Measurements from ENCODE around the gene ODAD4. TPM values are rescaled to one million over a fixed set of nuclear protein-coding genes. Genes with fewer than 3 reads are reported as not detected.

ODAD4 gene
- total and polyA plus RNA-seq, 4 donors: 0.07 to 1.0 (median 0.23) TPM

DNA sequence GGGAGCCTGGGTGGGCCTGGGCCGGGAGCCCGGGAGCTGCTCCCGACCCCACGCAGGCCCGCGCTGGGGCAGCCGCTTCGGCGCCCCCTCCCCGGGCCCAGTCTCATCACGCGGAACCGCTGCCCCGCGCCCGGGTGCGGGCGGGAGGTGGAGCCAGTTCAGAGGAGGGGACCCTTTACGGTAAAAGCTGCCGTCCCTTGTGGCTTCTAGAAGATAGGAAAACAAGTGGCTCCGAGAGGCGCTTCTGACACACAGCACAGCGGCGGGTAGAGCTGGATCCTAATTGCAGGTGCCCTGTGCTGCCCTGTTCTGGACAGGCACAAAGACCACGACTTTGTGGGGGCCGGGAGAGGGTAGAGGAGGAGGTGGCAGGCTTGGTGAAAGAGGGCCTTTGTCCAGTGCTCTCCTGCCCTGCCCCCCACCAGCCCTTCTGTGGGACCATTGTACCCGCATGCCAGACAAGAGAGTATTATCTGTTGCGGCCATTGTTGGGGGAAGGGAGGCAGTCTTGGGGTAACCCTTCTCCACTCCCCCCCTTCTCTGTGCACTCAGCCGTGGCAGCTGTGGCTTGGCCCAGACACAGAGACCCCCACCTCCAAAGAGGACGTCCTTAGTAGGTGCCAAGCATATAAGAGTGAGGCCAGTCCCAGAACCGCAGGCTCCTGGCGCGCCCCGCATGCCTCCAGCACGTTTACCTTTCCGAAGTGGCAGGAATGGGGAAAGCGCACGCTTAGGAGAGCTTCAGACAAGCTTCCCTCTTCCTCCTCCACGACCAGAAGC, 36.9 kb downstream of the ODAD4 start:
- H3K9me3 ChIP-seq (ENCODE audit: control insufficient read depth in 4 of 4, low read length in 3 of 4): no peaks in the 10 kb centered on the region
- peaks cover 0 to 40% (median 26%) of the 10 kb centered on the region in 4 donors for H3K4me1 ChIP-seq (ENCODE audit: control insufficient read depth in 4 of 4, insufficient read depth in 4 of 4, low read length in 3 of 4)
- H3K27me3 ChIP-seq (ENCODE audit: control insufficient read depth in 4 of 4, insufficient read depth in 4 of 4, low read length in 3 of 4): no peaks in the 10 kb centered on the region
- peaks cover 2 to 10% (median 8%) of the 10 kb centered on the region in 4 donors for H3K36me3 ChIP-seq (ENCODE audit: control insufficient read depth in 4 of 4, insufficient read depth in 3 of 4, low read depth in 1 of 4, low read length in 3 of 4)
- DNase-seq (ENCODE audit: low spot score): no peak
- peak overlapping the region; percentile 30 to 57 for H3K9ac ChIP-seq (ENCODE audit: low read depth in 1 of 2, low read length in 2 of 2)
- TF ChIP-seq, protein P1, sequence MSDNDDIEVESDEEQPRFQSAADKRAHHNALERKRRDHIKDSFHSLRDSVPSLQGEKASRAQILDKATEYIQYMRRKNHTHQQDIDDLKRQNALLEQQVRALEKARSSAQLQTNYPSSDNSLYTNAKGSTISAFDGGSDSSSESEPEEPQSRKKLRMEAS (IDR thresholded peaks at IDR 0.05): no peak
- no peak for TF ChIP-seq RXRA (IDR thresholded peaks at IDR 0.05)
- TF ChIP-seq EGR1 (IDR thresholded peaks at IDR 0.05; ENCODE audit: low read depth in 2 of 2): no peak
- no peak for TF ChIP-seq TAF1 (conservative IDR thresholded peaks at IDR 0.05)
- H3K27ac ChIP-seq (ENCODE audit: low read depth in 1 of 2, low read length in 2 of 2): peak overlapping the region; percentile 87 to 88
- WGBS: 24% methylated on average over 39 of the region's 39 CpGs
- peak overlapping the region; percentile 89 to 94 (median 91) for H3K4me3 ChIP-seq (ENCODE audit: low read depth in 1 of 3, low read length in 3 of 3)

DNA sequence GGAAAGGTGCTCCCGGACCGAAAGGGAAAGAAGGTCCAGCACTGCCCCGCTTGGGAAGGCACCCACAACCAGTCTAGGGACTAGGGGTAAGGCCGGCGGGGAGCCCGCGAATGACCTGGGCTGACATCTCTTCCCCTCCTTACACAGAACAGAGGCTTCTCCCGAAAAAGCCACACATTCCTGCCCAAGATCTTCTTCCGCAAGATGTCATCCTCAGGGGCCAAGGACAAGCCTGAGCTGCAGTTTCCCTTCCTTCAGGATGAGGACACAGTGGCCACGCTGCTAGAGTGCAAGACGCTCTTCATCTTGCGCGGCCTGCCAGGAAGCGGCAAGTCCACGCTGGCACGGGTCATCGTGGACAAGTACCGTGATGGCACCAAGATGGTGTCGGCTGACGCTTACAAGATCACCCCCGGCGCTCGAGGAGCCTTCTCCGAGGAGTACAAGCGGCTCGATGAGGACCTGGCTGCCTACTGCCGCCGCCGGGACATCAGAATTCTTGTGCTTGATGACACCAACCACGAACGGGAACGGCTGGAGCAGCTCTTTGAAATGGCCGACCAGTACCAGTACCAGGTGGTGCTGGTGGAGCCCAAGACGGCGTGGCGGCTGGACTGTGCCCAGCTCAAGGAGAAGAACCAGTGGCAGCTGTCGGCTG, 37.6 kb downstream of the ODAD4 start:
- TF ChIP-seq HNF4A (conservative IDR thresholded peaks at IDR 0.05) (no peak), HNF4G (IDR thresholded peaks at IDR 0.05) (no peak), EGR1 (IDR thresholded peaks at IDR 0.05; ENCODE audit: low read depth in 2 of 2) (no peak), NR2F2 (IDR thresholded peaks at IDR 0.05) (no peak), JUND (IDR thresholded peaks at IDR 0.05) (no peak), TAF1 (conservative IDR thresholded peaks at IDR 0.05) (no peak), RXRA (IDR thresholded peaks at IDR 0.05) (no peak)
- TF ChIP-seq, protein P2, sequence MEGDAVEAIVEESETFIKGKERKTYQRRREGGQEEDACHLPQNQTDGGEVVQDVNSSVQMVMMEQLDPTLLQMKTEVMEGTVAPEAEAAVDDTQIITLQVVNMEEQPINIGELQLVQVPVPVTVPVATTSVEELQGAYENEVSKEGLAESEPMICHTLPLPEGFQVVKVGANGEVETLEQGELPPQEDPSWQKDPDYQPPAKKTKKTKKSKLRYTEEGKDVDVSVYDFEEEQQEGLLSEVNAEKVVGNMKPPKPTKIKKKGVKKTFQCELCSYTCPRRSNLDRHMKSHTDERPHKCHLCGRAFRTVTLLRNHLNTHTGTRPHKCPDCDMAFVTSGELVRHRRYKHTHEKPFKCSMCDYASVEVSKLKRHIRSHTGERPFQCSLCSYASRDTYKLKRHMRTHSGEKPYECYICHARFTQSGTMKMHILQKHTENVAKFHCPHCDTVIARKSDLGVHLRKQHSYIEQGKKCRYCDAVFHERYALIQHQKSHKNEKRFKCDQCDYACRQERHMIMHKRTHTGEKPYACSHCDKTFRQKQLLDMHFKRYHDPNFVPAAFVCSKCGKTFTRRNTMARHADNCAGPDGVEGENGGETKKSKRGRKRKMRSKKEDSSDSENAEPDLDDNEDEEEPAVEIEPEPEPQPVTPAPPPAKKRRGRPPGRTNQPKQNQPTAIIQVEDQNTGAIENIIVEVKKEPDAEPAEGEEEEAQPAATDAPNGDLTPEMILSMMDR (IDR thresholded peaks at IDR 0.05; ENCODE audit: low read depth, low read length, missing input control): no peak
- TF ChIP-seq, protein P3, sequence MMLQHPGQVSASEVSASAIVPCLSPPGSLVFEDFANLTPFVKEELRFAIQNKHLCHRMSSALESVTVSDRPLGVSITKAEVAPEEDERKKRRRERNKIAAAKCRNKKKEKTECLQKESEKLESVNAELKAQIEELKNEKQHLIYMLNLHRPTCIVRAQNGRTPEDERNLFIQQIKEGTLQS (IDR thresholded peaks at IDR 0.05): no peak
- TF ChIP-seq, protein P1 (IDR thresholded peaks at IDR 0.05): no peak
- TF ChIP-seq, protein P4, sequence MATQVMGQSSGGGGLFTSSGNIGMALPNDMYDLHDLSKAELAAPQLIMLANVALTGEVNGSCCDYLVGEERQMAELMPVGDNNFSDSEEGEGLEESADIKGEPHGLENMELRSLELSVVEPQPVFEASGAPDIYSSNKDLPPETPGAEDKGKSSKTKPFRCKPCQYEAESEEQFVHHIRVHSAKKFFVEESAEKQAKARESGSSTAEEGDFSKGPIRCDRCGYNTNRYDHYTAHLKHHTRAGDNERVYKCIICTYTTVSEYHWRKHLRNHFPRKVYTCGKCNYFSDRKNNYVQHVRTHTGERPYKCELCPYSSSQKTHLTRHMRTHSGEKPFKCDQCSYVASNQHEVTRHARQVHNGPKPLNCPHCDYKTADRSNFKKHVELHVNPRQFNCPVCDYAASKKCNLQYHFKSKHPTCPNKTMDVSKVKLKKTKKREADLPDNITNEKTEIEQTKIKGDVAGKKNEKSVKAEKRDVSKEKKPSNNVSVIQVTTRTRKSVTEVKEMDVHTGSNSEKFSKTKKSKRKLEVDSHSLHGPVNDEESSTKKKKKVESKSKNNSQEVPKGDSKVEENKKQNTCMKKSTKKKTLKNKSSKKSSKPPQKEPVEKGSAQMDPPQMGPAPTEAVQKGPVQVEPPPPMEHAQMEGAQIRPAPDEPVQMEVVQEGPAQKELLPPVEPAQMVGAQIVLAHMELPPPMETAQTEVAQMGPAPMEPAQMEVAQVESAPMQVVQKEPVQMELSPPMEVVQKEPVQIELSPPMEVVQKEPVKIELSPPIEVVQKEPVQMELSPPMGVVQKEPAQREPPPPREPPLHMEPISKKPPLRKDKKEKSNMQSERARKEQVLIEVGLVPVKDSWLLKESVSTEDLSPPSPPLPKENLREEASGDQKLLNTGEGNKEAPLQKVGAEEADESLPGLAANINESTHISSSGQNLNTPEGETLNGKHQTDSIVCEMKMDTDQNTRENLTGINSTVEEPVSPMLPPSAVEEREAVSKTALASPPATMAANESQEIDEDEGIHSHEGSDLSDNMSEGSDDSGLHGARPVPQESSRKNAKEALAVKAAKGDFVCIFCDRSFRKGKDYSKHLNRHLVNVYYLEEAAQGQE (IDR thresholded peaks at IDR 0.05): no peak
- H3K9me3 ChIP-seq (ENCODE audit: control insufficient read depth in 4 of 4, low read length in 3 of 4): no peaks in the 10 kb centered on the region
- peaks cover 2 to 47% (median 33%) of the 10 kb centered on the region in 4 donors for H3K4me1 ChIP-seq (ENCODE audit: control insufficient read depth in 4 of 4, insufficient read depth in 4 of 4, low read length in 3 of 4)
- peak overlapping the region in 1 of 2 donors; percentile 88 for H3K27ac ChIP-seq (ENCODE audit: low read depth in 1 of 2, low read length in 2 of 2)
- no peak for DNase-seq (ENCODE audit: low spot score)
- no peak overlapping the region for H3K9ac ChIP-seq (ENCODE audit: low read depth in 1 of 2, low read length in 2 of 2)
- 93% methylated on average over 37 of the region's 37 CpGs for WGBS
- no peaks in the 10 kb centered on the region for H3K27me3 ChIP-seq (ENCODE audit: control insufficient read depth in 4 of 4, insufficient read depth in 4 of 4, low read length in 3 of 4)
- peak overlapping the region in 2 of 3 donors; percentile 89 to 94 for H3K4me3 ChIP-seq (ENCODE audit: low read depth in 1 of 3, low read length in 3 of 3)
- H3K36me3 ChIP-seq (ENCODE audit: control insufficient read depth in 4 of 4, insufficient read depth in 3 of 4, low read depth in 1 of 4, low read length in 3 of 4): peaks cover 2 to 11% (median 8%) of the 10 kb centered on the region in 4 donors

Data from liver (tissue), 9 donors.